A549 (cell line): ENCODE results near the gene CRIP2.
A peak's percentile ranks its signal among the peaks of the same experiment; 100 is the strongest.

Experiments used
- GATA3 ChIP-seq: IDR thresholded peaks from 2 replicates; pipeline ENCODE4 v1.6.1; 2012; ENCODE audit warnings: borderline replicate concordance
- MYC ChIP-seq: IDR thresholded peaks from 2 replicates; pipeline ENCODE4 v1.6.1; 2012; ENCODE audit warnings: mild to moderate bottlenecking, inconsistent platforms, low read length, improper control_type of control experiment, borderline replicate concordance
- NR3C1 ChIP-seq: fragments of >200 bp; sonication (Bioruptor Twin); formaldehyde crosslinking; IDR thresholded peaks from 3 replicates; pipeline ENCODE4 v1.6.1; 2017
- POLR2A ChIP-seq: IDR thresholded peaks from 2 replicates; pipeline ENCODE4 v1.6.1; 2012; ENCODE audit warnings: mild to moderate bottlenecking, low read length
- REST ChIP-seq: fragments of 200-600 bp; sonication (generic); IDR thresholded peaks from 2 replicates; pipeline ENCODE4 v1.6.1; 2016; ENCODE audit warnings: antibody characterized with exemption, mild to moderate bottlenecking, moderate library complexity
- ZC3H11A ChIP-seq: fragments of 450-650 bp; IDR thresholded peaks from 2 replicates; pipeline ENCODE4 v1.6.1; 2014; ENCODE audit warnings: antibody characterized with exemption, mild to moderate bottlenecking
- ZFP36 ChIP-seq: fragments of 450-650 bp; IDR thresholded peaks from 2 replicates; pipeline ENCODE4 v1.6.1; 2014; ENCODE audit warnings: borderline replicate concordance; ENCODE audit not compliant: partially characterized antibody
- TF ChIP-seq, protein P1 (sequence below): fragments of >200 bp; sonication (Bioruptor Twin); formaldehyde crosslinking; IDR thresholded peaks from 3 replicates; pipeline ENCODE4 v1.5.1; 2016

- TF ChIP-seq POLR2A: no peak
- TF ChIP-seq, protein P1, sequence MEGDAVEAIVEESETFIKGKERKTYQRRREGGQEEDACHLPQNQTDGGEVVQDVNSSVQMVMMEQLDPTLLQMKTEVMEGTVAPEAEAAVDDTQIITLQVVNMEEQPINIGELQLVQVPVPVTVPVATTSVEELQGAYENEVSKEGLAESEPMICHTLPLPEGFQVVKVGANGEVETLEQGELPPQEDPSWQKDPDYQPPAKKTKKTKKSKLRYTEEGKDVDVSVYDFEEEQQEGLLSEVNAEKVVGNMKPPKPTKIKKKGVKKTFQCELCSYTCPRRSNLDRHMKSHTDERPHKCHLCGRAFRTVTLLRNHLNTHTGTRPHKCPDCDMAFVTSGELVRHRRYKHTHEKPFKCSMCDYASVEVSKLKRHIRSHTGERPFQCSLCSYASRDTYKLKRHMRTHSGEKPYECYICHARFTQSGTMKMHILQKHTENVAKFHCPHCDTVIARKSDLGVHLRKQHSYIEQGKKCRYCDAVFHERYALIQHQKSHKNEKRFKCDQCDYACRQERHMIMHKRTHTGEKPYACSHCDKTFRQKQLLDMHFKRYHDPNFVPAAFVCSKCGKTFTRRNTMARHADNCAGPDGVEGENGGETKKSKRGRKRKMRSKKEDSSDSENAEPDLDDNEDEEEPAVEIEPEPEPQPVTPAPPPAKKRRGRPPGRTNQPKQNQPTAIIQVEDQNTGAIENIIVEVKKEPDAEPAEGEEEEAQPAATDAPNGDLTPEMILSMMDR: no peak
- no peak for TF ChIP-seq NR3C1
- TF ChIP-seq MYC: no peak
- TF ChIP-seq ZC3H11A: no peak
- no peak for TF ChIP-seq ZFP36
- peak; percentile 65; the same call in 1 of the 2 replicates for TF ChIP-seq REST
- TF ChIP-seq GATA3: no peak
These were observed 15.6 kb downstream of the CRIP2 start for GRCh38 chr14:105490267-105490571.
